HG02678 (cell line): ENCODE results near the gene XRCC6.
"Not testable (repeated sequence)": the region's sequence is repeated elsewhere in the genome, so short reads cannot be mapped to it uniquely, and the experiment has no call there.

Source experiments
- ATAC-seq: cut with Tn5 transposase; IDR thresholded peaks from one replicate; pipeline ENCODE4 v1.9.1; 2021; ENCODE audit warnings: mild to moderate bottlenecking, moderate library complexity; ENCODE audit not compliant: unreplicated experiment

XRCC6 gene

GRCh38 chr22:41648432-41648831 lies 27.3 kb downstream of the XRCC6 start:
- ATAC-seq: no peak

- ATAC-seq: no peak
Observed at GRCh38 chr22:41650229-41650628, 29.1 kb downstream of the XRCC6 start.

DNA sequence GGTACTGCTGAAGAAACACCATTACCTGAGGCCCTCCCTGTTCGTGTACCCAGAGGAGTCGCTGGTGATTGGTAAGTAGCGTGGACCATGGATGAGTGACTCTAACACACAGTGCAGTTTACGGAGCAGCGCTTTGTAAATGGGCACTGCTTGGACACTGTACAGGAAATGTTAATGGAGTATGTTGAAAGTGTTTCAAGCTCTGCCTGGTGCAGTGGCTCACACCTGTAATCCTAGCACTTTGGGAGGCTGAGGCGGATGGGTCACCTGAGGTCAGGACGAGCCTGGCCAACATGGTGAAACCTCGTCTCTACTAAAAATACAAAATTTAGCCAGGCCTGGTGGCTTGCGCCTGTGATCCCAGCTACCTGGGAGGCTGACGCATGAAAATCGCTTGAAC lies 29.7 kb downstream of the XRCC6 start:
- no peak for ATAC-seq

DNA sequence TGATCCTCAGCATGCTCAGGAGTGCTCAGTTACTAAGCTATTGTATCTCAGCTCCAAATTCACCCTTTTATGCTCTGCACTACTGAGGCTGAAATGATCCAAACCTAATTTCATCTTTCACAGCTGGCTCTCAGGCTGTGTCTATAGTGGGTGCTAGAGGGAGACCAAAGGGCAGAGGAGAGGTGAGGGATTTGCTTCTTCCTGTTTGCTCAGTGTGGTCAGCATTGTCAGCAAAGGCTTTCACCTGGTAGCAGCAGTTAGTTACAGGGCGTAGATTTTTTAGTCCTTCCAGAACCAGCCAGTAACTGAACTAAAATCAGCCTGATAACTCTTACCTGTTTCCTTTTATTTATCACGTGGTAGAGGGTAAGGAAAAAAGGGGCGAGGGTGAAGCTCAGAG lies 33.2 kb downstream of the XRCC6 start:
- no peak for ATAC-seq

GRCh38 chr22:41656556-41656955 lies 35.5 kb downstream of the XRCC6 start:
- ATAC-seq: no peak

DNA sequence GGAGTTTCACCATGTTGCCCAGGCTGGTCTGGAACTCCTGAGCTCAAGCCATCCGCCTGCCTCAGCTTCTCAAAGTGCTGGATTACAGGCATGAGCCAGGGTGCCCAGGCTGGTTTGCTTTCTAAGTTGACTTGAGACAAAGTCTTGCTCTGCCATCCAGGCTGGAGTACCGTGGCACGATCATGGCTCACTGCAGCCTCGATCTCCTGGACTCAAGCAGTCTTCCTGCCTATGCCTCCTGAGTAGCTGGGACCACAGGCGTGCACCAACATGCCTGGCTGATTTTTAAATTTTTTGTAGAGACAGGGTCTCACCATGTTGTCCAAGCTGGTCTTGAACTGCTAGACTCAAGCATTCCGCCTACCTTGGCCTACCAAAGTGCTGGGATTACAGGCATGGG lies 36.6 kb downstream of the XRCC6 start:
- ATAC-seq: no peak

- ATAC-seq: no peak
Observed at GRCh38 chr22:41658869-41659268, 37.8 kb downstream of the XRCC6 start.

GRCh38 chr22:41659941-41660340 lies 38.8 kb downstream of the XRCC6 start:
- ATAC-seq: no peak

DNA sequence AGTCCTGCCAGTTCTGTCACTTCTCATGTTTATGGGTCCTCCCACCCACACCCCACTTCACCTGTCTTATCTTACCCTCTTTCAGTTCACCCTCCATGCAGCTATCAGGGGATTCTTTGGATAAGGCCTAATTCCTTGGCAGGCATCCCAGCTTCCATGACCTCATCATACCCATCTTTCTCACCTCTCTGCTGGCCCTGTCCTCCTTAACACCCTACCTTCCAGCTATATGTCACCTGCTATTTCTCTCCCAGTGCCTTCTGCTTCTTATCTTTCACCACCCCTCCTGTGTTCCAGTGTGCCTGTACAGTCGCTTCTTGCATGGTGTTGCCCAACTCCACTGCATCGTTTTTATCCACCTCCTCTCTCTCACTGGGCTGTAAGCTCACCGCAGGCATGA lies 39.3 kb downstream of the XRCC6 start:
- no peak for ATAC-seq

DNA sequence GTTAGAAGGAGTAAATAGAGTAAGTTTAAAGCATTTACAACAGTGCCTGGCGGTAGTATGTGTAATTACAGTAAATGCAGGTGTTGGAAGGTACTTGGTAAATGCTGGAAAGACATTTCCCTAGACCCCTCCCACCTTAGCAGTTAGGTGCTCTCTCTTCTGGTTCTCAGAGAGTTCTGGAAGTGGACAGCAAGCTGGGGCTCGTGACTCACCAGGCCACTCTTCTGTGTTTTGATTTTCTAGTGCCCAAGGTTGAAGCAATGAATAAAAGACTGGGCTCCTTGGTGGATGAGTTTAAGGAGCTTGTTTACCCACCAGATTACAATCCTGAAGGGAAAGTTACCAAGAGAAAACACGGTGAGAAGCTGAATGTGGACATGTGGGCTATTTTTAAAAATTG lies 40.0 kb downstream of the XRCC6 start:
- ATAC-seq: no peak

DNA sequence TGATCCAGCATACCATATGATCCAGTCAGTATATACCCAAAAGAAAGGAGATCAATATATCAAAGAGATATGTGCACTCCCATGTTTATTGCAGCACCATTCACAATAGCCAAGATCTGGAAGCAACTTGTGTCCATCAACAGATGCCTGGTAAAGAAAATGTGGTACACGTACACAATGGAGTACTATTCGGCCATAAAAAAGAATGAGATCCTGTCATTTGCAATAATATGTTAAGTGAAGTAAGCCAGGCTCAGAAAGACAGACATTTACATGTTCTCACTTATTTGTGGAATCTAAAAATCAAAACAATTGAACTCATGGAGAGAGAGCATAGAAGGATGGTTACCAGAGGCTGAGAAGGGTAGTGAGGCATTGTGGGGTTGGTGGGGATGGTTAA lies 40.6 kb downstream of the XRCC6 start:
- no peak for ATAC-seq

DNA sequence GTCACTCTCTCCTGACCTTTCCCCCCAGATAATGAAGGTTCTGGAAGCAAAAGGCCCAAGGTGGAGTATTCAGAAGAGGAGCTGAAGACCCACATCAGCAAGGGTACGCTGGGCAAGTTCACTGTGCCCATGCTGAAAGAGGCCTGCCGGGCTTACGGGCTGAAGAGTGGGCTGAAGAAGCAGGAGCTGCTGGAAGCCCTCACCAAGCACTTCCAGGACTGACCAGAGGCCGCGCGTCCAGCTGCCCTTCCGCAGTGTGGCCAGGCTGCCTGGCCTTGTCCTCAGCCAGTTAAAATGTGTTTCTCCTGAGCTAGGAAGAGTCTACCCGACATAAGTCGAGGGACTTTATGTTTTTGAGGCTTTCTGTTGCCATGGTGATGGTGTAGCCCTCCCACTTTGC lies 42.5 kb downstream of the XRCC6 start:
- ATAC-seq: not testable (repeated sequence)

DNA sequence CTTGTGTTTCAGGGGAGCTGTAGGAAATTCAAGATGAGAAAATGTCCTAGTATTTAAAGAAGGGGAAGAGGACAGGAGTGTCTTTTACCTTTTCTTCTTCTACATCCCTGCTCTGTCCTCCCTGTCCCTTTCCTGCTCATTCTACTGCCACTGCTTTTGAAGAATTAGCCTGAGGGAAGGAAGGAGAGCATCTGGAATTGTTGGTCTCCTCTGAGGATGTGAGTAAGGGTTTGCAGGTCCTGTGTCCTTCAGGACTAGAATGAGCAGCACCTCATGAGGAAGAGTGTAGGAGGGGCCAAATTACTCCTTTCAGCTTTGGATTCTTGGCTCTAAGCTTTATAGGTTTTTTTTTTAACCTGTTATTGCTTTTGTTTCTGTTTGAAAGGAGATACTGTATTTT lies 43.4 kb downstream of the XRCC6 start:
- ATAC-seq: no peak

DNA sequence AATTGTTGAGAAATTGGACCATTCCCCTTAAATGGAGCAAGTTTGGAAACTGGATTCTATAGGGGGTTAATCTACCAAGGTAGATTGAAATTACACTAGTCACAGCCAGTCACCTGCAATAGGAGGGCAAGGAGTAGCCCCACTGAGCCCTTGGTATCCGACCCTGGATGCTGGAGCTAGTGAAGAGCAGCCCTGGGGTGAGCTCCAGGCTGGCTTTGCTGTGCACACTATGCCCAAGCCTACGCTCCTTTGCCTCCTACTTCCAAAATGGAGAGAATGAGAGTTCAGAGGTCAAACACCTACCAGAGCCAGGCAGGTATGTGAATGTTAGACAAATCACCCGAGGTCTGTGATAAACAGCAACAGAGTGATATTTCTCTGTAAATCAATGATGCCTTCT lies 43.9 kb downstream of the XRCC6 start:
- no peak for ATAC-seq

DNA sequence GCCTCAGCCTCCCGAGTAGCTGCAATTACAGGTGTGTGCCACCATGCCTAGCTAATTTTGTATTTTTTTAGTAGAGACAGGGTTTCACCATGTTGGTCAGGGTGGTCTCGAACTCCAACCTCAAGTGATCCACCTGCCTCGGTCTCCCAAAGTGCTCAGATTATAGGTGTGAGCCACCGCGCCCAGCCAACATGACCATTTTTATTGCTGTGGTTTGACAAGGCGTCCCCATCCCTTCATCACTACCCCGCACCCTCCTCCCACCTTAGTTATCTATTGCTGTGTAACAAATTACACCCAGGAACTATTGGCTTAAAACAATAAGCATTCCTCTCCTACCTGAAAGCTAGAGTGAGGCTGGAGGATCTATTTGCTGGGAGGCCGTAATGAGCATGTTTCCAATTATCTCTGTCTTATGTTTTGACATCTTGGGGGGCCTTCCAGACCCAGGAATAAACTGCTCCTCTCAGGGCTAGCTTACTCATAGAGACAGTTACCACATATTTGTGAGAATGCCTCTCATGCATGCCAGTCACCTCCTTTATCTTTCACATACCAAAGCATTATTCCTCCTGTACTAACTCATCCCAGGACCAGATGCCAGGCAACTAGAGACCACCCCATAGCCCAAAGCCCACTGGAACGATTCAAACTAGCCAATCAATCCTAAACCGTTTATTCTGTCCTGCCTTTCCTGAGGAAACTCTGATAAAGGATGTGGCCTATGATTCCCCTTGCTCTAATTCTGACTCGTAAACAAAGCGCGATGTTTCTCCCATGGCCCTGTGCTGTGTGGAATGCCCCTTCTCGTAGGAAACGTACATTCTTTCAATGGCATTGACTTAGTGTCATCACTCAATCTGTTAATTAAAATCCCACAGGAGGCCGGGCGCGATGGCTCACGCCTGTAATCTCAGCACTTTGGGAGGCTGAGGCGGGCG lies 48.1 kb downstream of the XRCC6 start:
- no peak for ATAC-seq

DNA sequence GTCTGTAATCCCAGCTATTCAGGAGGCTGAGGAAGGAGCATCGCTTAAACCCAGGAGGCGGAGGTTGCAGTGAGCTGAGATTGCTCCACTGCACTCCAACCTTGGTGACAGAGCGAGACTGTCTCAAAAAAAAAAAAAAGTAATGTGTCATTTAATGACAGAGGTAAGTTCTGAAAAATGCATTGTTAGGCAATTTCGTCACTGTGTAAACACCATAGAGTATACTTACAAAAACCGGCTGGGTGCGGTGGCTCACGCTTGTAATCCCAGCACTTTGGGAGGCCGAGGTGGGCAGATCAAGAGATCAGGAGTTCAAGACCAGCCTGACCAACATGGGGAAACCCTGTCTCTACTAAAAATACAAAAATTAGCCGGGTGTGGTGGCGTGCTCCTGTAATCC lies 51.0 kb downstream of the XRCC6 start:
- not testable (repeated sequence) for ATAC-seq

GRCh38 chr22:41672780-41673509 lies 51.9 kb downstream of the XRCC6 start:
- no peak for ATAC-seq

- ATAC-seq: no peak
Observed at GRCh38 chr22:41674846-41675340, 53.8 kb downstream of the XRCC6 start.

DNA sequence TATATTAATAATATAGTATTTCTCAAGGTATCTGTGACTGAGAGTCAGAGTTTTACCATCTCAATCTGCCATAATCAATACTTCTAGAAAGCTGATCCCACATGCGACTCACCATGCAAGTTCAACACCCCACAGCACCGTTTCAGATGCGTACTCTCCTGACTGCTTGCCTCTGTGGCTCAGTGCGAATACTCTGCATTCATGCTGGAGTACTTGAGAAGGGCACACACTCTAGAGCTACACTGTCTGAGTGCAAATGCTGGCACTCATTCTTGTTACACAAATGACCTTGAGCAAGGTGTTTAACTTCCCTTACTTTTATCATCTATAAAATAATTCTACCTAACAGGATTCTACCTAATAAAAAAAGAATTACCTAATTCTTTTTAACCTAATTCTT lies 55.0 kb downstream of the XRCC6 start:
- ATAC-seq: no peak

- no peak for ATAC-seq
Observed at GRCh38 chr22:41681616-41682015, 60.5 kb downstream of the XRCC6 start.

GRCh38 chr22:41682033-41682807 lies 61.1 kb downstream of the XRCC6 start:
- ATAC-seq: peak; percentile 72
